A549 (cell line): ENCODE results near the gene TMEM223.

ENCODE experiments used
- BHLHE40 ChIP-seq: IDR thresholded peaks from 2 replicates; pipeline ENCODE4 v1.6.1; 2012; ENCODE audit warnings: low read depth, low read length, inconsistent platforms
- JUN ChIP-seq, 2 experiments: fragments of >200 bp; sonication (Bioruptor Twin); formaldehyde crosslinking; IDR thresholded peaks; 2 replicates in 1 of 2; 3 replicates in 1 of 2; pipeline ENCODE4 v1.6.1; 2016 to 2017
- MAFK ChIP-seq: fragments of 450-650 bp; IDR thresholded peaks from 2 replicates; pipeline ENCODE4 v1.6.1; 2014; ENCODE audit not compliant: partially characterized antibody
- NR3C1 ChIP-seq: fragments of >200 bp; sonication (Bioruptor Twin); formaldehyde crosslinking; IDR thresholded peaks from 3 replicates; pipeline ENCODE4 v1.6.1; 2017
- PHF8 ChIP-seq: fragments of 200-600 bp; sonication (generic); IDR thresholded peaks from 2 replicates; pipeline ENCODE4 v1.6.1; 2016; ENCODE audit warnings: low read depth, mild to moderate bottlenecking, antibody characterized with exemption, moderate library complexity, borderline replicate concordance
- POLR2A ChIP-seq: IDR thresholded peaks from 2 replicates; pipeline ENCODE4 v1.6.1; 2012; ENCODE audit warnings: mild to moderate bottlenecking, low read length
- RAD21 ChIP-seq, 2 experiments: fragments of >200 bp in 1 of 2; sonication (Bioruptor Twin) in 1 of 2; formaldehyde crosslinking in 1 of 2; IDR thresholded peaks in 1 of 2; conservative IDR thresholded peaks in 1 of 2; 2 replicates in 1 of 2; 3 replicates in 1 of 2; pipeline ENCODE4 v1.6.1; 2012 to 2018; ENCODE audit warnings: inconsistent platforms in 1 of 2
- TF ChIP-seq, protein P1 (sequence below): fragments of 250-450 bp; sonication (Bioruptor Pico); IDR thresholded peaks from 2 replicates; pipeline ENCODE4 v1.5.0; 2021; ENCODE audit warnings: mild to moderate bottlenecking, moderate library complexity, borderline replicate concordance
- TF ChIP-seq, protein P2 (sequence below): fragments of >200 bp; sonication (Bioruptor Twin); formaldehyde crosslinking; IDR thresholded peaks from 3 replicates; pipeline ENCODE4 v1.5.1; 2016
- TF ChIP-seq, protein P3 (sequence below): IDR thresholded peaks from 2 replicates; pipeline ENCODE4 v1.6.1; 2012
- TF ChIP-seq, protein P4 (sequence below): fragments of 150-350 bp; IDR thresholded peaks from 2 replicates; pipeline ENCODE4 v1.6.1; 2014; ENCODE audit warnings: low read depth, mild to moderate bottlenecking, low read length

DNA sequence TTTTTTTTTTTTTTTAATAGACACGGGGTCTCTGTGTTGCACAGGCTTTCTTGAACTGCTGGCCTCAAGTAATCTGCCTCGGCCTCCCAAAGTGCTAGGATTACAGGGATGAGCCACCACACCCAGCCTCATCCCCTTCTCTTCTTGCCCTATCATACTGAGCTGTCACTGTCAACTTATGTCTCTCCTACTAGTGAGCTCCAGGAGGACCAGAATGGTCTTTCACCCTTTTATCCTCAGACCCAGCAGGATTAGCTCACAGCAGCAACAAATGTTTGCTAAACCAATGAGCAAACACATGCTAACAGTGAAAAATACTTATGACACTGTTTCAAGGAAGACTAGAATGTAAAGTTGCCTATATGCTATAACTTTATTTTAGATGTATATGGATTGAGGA lies 19.9 kb upstream of the TMEM223 start:
- no peak for TF ChIP-seq POLR2A
- TF ChIP-seq, protein P1, sequence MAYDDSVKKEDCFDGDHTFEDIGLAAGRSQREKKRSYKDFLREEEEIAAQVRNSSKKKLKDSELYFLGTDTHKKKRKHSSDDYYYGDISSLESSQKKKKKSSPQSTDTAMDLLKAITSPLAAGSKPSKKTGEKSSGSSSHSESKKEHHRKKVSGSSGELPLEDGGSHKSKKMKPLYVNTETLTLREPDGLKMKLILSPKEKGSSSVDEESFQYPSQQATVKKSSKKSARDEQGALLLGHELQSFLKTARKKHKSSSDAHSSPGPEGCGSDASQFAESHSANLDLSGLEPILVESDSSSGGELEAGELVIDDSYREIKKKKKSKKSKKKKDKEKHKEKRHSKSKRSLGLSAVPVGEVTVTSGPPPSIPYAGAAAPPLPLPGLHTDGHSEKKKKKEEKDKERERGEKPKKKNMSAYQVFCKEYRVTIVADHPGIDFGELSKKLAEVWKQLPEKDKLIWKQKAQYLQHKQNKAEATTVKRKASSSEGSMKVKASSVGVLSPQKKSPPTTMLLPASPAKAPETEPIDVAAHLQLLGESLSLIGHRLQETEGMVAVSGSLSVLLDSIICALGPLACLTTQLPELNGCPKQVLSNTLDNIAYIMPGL (CRISPR knock-in tag): no peak
- TF ChIP-seq, protein P2, sequence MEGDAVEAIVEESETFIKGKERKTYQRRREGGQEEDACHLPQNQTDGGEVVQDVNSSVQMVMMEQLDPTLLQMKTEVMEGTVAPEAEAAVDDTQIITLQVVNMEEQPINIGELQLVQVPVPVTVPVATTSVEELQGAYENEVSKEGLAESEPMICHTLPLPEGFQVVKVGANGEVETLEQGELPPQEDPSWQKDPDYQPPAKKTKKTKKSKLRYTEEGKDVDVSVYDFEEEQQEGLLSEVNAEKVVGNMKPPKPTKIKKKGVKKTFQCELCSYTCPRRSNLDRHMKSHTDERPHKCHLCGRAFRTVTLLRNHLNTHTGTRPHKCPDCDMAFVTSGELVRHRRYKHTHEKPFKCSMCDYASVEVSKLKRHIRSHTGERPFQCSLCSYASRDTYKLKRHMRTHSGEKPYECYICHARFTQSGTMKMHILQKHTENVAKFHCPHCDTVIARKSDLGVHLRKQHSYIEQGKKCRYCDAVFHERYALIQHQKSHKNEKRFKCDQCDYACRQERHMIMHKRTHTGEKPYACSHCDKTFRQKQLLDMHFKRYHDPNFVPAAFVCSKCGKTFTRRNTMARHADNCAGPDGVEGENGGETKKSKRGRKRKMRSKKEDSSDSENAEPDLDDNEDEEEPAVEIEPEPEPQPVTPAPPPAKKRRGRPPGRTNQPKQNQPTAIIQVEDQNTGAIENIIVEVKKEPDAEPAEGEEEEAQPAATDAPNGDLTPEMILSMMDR: no peak
- TF ChIP-seq, protein P3, sequence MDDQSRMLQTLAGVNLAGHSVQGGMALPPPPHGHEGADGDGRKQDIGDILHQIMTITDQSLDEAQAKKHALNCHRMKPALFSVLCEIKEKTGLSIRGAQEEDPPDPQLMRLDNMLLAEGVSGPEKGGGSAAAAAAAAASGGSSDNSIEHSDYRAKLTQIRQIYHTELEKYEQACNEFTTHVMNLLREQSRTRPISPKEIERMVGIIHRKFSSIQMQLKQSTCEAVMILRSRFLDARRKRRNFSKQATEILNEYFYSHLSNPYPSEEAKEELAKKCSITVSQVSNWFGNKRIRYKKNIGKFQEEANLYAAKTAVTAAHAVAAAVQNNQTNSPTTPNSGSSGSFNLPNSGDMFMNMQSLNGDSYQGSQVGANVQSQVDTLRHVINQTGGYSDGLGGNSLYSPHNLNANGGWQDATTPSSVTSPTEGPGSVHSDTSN: no peak
- TF ChIP-seq BHLHE40: no peak
- TF ChIP-seq, protein P4, sequence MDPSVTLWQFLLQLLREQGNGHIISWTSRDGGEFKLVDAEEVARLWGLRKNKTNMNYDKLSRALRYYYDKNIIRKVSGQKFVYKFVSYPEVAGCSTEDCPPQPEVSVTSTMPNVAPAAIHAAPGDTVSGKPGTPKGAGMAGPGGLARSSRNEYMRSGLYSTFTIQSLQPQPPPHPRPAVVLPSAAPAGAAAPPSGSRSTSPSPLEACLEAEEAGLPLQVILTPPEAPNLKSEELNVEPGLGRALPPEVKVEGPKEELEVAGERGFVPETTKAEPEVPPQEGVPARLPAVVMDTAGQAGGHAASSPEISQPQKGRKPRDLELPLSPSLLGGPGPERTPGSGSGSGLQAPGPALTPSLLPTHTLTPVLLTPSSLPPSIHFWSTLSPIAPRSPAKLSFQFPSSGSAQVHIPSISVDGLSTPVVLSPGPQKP: no peak
- no peak for TF ChIP-seq PHF8
- TF ChIP-seq JUN (IDR thresholded peaks at IDR 0.05): no peak
- TF ChIP-seq RAD21 (conservative IDR thresholded peaks at IDR 0.05 in 1 of 2, IDR thresholded peaks at IDR 0.05 in 1 of 2): no peak
- TF ChIP-seq MAFK: no peak
- no peak for TF ChIP-seq NR3C1
